Measurements from ENCODE around the gene ZNF491.
A peak's percentile ranks its signal among the peaks of the same experiment; 100 is the strongest.
"Not testable (repeated sequence)": the region's sequence is repeated elsewhere in the genome, so short reads cannot be mapped to it uniquely, and the experiment has no call there.

Gene ZNF491

DNA sequence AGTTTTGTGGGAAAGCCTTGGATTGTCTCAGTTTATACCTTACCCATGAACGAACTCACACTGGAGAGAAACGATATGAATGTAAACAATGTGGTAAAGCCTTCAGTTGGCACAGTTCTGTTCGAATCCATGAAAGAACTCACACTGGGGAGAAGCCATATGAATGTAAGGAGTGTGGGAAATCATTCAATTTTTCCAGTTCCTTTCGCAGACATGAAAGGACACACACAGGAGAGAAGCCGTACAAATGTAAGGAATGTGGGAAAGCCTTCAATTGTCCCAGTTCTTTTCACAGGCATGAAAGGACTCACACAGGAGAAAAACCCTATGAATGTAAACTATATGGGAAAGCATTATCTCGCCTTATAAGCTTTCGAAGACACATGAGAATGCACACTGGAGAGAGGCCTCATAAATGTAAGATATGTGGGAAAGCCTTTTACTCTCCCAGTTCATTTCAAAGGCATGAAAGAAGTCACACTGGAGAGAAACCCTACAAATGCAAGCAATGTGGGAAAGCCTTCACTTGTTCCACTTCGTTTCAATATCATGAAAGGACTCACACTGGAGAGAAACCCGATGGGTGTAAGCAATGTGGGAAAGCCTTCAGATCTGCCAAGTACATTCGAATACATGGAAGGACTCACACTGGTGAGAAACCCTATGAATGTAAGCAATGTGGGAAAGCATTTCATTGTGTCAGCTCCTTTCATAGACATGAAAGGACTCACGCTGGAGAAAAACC lies 8.2 kb downstream of the ZNF491 start:
- no peak for DNase-seq (ENCODE audit: low read depth)

DNA sequence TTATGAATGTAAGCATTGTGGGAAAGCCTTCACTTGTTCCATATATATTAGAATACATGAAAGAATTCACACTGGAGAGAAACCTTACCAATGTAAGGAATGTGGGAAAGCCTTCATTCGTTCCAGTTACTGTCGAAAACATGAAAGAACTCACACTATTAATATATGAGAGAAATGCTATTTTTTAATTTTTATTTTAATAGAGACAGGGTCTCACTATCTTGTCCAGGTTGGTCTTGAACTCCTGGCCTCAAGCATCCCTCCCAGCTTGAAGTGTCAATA lies 8.7 kb downstream of the ZNF491 start:
- DNase-seq (ENCODE audit: low read depth), result no peak

DNA sequence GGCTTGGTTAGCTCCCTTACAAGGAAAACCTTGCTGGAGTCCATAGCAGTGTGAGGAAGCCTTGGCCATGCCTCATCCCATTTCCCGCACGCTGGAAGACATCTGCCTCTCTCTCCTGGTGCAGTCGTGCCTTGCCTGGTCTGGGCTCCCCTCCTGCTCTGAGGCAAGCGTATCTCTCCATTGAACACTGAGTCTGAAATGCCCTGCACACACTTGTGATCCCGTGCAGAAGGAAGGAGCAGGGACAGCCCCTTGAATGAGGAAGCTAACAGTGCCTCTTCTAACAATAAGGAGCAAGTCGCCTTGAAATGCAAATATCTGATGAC lies 15.3 kb downstream of the ZNF491 start:
- DNase-seq (ENCODE audit: low read depth), result no peak

DNA sequence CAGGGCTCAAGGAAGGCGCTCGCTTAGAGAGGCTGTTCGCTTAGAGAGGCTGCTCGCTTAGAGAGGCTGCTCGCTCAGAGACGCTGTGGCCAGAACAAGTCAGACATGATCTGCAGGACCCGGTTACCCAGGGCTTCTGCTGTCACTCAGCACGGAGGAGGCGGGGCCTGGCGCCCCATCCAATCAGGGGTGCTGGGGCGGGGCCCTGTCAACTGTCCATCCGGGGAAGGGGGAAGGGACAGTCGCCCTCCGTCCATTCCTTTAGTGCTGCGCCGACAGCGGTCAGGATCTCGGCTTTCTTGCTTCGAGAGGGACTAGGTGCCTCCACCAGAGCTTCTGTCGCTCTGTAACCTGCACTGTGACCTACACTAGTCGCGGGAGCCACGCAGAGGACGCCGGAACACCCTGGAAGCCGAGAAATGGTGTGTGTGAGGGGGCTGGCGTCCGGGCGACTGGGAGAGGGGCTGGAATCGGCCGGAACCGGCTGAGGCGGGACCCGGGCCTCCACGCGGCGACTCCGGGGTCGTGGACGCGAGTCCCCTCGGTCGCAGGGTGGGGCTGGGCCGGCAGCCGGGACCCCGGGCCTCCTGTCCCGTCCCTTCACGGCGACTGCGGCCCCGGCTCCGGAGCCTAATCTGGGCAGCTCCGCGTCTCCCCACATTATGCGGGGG lies 15.8 kb downstream of the ZNF491 start, which contains the start of gene ZNF440:
Gene ZNF440, plus strand, starts transcription at position 245 of the 671 bp plus-strand sequence. Its CDS starts 175 bp downstream, at position 420.
- peak; percentile 75 for DNase-seq (ENCODE audit: low read depth)

DNA sequence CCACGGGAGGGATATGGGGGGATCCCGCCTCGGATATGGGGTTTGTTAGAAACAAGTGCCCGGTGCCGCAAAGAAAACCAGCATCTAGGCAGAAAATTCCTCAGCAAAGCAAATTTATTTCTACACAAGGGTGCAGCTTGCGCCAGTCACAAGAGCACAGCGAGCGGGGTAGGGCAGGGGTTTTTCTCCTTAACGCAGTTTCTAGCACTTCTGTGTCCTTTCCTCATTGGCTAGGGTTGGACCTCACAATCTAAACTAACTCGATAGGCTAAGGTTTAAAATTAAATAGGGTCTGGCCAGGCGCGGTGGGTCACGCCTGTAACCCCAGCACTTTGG lies 16.3 kb downstream of the ZNF491 start:
- no peak for DNase-seq (ENCODE audit: low read depth)

DNA sequence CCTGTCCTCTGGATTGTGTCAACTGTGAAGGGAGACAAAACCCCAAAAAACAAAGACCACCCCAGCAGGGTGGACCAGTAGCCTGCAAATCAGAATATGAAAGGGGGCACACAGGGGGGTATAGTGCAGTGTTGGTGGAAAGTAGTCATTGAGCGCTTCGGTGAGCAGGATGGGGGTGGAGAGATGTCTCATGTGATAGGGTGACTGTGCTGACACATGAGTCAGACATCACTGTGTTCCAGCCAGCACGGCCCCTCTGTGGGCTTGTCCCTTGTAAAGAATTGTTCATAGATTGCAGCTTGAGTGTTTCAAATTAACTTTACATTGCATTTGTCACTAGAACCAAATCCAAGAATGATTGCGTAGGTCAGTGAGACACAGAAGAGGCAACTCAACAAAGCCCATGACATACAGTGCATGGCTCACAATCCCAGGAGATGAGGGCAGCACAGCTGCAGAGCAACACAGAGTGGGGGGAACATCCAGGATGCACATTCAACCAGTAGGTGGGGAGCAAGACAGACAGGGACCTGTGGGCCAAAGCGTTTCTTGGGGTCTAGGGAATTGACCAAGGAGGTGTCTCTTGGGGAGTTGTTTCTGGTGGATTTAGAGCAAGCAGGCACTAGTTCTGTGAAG lies 23.3 kb downstream of the ZNF491 start:
- no peak for DNase-seq (ENCODE audit: low read depth)

DNA sequence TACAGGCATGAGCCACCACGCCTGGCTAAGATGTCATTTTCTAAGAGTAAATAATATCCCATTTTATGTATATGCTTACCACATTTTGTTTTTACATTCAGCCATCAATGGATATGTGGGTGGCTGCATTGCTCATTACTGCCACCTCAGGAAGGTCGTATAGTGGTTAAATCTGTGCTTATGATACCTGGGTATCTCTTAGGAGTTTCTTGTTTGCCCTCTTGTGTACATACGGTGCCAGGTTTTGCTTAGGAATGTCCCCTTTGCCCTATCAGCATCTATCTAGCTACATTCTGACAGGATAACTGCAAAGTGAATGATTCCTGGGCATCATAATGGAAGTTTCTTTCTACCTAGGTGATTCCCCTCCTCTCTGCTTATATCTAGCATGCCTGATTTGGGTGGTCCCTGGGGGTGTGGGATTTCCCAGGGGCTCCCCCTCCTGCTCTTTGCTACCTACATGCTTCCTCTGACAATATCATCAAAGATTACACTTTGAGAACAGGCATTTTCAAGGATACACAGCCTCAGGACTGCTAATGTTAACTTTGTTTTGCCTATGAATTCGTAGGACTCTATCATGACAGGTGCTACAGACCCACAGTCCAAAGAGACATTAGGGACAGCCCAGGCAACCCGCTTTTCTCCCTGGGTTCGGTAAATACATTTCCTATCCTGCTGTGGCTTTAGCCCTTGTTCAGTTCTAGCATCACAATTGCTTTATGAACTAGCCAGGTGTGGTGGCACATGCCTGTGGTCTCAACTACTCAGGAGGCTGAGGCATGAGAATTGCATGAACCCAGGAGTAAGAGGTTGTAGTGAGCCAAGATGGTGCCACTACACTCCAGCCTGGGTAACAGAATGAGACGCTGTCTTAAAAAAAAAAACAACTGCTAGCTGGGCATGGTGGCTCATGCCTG lies 30.9 kb downstream of the ZNF491 start:
- DNase-seq (ENCODE audit: low read depth), result not testable (repeated sequence)

DNA sequence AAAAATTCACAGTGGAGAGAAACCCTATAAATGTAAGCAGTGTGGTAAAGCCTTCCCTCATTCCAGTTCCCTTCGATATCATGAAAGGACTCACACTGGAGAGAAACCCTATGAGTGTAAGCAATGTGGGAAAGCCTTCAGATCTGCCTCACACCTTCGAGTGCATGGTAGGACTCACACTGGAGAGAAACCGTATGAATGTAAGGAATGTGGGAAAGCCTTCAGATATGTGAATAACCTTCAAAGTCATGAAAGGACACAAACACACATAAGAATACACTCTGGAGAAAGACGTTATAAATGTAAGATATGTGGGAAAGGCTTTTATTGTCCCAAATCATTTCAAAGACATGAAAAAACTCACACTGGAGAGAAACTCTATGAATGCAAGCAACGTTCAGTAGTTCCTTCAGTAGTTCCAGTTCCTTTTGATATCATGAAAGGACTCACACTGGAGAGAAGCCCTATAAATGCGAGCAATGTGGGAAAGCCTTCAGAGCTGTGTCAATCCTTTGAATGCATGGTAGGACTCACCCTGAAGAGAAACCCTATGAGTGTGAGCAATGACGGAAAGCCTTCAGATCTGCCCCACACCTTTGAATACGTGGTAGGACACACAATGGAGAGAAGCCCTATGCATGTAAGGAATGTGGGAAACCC lies 34.1 kb downstream of the ZNF491 start:
- no peak for DNase-seq (ENCODE audit: low read depth)

DNA sequence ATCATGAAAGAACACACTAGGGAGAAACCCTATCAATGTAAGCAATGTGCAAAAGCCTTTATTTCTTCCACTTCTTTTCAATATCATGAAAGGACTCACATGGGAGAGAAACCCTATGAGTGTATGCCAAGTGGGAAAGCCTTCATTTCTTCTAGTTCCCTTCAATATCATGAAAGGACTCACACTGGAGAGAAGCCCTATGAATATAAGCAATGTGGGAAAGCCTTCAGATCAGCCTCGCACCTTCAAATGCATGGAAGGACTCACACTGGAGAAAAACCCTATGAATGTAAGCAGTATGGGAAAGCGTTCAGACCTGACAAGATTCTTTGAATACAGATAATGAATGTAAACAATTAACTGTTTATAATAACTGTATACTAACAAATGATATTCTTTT lies 35.2 kb downstream of the ZNF491 start:
- DNase-seq (ENCODE audit: low read depth), result no peak

DNA sequence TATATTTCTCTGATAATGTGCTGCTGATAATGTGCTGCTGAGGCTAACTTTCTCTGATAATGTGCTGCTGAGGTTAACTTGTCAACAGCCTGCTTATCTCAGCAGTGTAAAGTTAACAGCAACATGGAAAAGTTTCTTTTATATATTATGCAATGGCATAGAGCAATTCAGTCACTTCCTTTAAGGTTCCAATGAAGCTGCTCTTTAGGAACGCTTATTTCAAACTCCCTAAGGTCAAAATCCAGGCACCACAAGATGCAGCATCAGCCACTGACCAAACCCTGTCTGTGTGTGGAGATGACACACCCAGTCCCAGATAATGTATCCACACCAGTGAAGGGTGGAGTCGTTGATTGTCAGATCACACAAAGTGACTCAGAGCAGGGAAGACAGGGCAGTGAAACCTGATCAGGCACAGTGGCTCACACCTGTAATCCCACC lies 37.3 kb downstream of the ZNF491 start:
- not testable (repeated sequence) for DNase-seq (ENCODE audit: low read depth)

DNA sequence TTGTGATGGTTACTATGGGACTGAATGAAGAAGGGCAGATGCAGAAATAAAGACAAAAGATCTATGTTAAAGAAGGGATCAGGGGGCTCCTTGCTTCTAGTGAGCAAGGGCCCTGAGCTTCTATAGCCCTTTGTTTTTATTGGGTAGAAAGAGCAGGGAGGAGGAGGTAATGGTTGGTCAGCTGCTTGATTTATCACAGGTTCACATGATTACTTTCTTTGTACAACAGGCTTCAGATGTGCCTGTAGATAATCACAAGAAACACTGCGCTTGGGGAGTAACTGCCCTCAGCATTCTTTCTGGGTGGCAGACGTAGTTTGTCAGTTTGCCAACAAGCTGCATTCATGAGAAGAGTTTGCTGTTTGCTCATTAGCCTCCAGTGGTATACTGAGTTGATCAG lies 45.4 kb downstream of the ZNF491 start:
- no peak for DNase-seq (ENCODE audit: low read depth)

DNA sequence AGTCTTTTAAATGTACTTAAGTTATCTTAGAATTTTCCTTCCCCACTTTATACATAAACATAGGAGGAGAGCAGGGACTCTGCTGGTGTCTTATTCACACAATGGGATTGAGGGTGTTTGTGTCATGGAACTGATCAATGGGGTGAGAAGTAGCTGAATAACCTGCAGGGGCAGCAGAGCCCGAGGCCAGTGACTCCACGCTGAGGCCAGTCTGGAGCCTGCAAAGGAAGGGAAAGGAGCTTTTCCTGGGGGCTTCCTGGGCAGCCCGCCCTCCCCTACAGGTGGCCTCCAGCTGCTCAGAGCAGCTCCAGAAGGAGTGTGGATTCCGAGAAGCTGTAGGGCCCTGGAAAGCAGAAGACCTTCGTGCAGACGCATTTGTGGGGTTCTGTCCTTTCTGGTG lies 49.3 kb downstream of the ZNF491 start:
- DNase-seq (ENCODE audit: low read depth), result not testable (repeated sequence)

DNA sequence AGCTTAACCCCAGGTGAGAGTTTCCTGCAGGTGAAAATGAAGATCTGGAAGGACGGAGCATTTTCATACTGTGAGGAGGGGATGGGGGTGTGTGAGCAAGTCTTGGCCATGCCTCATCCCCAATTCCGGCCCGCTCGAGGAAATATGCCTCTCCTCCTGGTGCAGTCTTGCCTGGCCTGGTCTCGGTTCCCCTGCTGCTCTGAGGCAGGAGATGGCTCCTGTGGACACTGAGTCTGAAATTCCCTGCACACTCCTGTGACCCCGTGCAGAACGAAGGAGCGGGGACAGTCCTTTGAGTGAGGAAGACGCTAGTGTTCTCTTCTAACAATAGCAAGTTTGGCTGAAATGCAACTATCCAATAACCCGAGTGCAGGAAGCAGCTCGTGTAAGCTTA lies 49.9 kb downstream of the ZNF491 start:
- no peak for DNase-seq (ENCODE audit: low read depth)

DNA sequence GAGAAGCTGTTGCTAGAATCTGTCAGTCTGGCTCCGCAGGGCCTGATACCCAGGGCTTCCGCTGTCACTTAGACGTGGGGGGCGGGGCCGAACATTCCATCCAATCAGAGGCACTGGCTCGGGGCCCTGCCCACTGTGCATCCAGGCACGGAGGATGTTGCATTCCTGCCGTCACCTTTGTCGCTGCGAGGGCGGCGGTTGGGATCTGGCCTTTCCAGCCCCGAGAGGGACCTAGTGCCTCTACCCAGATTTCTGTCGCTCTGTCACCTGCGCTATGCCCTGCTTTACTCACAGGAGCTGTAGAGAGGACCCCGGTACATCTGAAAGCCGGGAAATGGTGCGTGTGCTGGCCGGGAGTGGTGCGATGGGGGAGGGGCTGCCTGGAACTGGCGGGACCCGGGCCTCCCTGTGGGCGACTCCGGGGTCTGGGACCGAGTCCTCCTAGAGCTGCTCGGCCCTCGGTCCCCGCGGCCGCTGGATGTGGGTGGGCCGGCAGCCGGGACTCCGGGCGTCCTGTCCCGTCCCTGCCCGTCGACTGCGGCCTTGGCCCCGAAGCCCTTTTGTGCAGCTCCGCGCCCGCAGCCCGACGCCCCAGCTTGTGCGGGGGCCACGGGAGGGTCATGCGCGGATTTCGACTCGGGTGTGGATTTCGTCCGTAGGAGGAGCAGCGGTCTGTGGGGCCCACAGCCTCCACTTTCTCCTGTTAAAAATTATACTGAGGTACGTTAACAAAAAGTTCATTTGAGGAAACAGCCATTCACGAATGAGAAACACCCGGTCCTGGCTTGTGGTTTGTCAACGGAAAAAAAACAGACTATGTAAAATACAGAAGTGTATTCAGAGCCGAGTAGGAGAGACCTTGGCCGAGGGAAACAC lies 50.5 kb downstream of the ZNF491 start, which contains the start of gene ZNF439:
Gene ZNF439, plus strand, starts transcription at position 133 of the 876 bp plus-strand sequence. Its CDS starts 142 bp downstream, at position 275.
- DNase-seq (ENCODE audit: low read depth), result peak; percentile 64

DNA sequence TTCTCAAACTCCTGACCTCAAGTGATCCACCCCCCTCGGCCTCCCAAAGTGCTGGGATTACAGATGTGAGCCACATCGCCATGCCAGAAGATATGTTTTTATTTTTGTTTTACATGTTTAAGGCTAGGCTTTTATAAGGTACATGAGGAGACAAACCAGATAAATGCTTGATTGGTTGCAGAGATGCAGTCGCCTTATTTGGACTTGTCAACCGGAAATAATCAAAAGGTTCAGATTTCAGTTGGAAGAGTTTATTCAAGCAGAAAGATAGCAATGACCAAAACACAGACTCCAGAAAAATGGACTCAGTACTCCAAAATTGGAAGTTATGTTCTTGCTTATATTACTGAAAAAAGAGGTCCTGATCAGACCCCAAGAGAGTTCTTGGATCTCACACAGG lies 52.0 kb downstream of the ZNF491 start:
- not testable (repeated sequence) for DNase-seq (ENCODE audit: low read depth)

DNA sequence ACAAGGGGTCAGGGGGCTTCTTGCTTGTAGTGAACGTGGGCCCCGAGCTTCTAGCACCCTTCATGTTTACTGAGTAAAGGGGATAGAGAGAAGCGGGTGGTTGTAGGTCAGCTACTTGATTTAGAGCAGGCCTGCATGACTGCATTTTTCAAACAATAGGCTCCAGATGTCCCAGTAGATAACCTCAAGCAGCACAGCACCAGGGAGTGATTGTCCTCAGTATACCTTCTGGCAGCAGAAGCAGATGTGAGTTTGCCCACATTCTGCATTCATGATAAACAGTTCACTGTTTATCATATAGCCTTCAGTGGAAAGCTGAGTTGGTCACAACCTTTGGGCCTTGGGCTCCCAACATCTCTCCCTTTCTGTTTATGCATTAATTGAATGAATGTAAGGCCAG lies 55.0 kb downstream of the ZNF491 start:
- no peak for DNase-seq (ENCODE audit: low read depth)

DNA sequence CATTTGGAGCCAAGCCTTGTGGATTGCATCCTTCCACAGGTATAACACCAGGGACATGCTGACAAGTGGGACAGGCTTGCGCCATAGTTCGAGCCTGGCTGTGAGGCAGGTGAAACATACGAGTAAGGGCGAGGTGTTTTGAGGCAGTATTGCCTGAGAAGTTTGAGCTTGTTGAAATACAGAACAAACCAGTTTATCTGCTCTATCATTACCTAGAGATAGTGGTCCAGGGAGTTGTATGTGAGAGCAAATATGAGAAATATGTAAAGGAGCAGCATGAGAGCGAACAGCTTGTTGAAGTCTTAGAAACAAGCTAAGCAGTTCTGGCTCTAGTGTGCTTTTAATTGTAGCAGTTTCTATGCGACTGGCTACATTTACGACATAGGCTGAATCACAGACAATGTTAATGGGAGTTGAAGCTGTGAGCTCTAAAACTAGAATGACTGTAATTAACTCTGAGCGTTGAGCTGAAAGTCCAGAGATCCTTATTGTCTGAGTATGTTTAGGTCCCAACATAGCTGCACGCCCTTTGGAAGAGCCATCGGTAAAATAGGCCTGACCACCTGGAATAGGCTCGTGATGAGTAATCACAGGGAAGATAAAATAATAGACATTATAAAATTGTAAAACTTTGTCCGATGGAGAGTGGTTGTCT lies 58.4 kb downstream of the ZNF491 start:
- no peak for DNase-seq (ENCODE audit: low read depth)
